Measurements from ENCODE around the gene MRPL54.
A peak's percentile ranks its signal among the peaks of the same experiment; 100 is the strongest.
"Not testable (repeated sequence)": the region's sequence is repeated elsewhere in the genome, so short reads cannot be mapped to it uniquely, and the experiment has no call there.

Gene MRPL54

DNA sequence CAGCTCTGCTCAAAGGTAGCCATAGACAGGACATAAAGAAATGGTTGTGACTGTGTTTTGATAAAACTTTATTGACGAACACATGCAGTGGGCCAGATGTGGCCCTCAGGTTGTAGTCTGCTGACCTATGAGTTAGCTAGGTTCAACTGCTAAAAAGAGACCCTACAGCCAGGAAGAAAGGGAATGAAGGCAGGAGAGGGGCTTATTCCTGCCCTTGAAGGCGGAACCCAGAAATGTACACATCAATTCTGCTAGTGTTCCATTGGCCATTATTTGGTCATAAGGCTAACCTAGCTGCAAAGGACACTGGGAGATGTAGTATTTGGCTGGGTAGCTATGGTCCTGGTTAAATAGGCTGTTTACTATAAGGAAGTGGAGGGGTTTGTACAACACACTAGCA, 19.0 kb upstream of the MRPL54 start:
- no peak for DNase-seq

DNA sequence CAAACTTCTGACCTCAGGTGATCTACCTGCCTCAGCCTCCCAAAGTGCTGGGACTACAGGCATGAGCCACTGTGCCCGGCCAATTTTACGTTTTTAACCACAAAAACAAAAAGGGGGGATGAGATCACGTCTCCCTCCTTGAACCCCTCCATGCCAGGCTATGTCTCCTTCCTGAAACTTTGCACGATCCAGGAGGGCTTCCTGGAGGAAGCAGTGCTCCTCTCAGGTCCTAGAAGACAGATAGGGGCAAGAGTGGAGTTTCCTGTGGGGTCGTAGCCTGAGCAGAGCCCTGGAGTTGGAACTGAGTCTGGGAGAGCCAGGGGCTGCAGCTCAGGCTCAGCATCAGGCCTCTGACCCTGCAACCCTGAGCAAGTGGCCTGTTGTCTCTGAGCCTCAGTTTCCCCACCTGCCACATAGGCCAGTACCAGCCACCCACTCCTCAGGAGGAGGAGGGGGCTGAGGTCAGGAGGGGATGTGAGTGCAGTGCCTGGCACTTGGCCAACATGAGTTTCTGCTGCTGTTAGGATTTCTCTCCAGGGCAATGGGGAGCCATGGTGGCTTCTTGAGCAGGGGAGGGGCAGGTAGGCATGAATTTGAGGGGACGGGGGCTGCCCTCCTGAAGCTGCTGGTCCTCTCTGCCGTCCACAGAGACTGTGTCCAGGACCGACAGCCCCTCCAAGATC, 17.0 kb upstream of the MRPL54 start:
- DNase-seq: no peak

DNA sequence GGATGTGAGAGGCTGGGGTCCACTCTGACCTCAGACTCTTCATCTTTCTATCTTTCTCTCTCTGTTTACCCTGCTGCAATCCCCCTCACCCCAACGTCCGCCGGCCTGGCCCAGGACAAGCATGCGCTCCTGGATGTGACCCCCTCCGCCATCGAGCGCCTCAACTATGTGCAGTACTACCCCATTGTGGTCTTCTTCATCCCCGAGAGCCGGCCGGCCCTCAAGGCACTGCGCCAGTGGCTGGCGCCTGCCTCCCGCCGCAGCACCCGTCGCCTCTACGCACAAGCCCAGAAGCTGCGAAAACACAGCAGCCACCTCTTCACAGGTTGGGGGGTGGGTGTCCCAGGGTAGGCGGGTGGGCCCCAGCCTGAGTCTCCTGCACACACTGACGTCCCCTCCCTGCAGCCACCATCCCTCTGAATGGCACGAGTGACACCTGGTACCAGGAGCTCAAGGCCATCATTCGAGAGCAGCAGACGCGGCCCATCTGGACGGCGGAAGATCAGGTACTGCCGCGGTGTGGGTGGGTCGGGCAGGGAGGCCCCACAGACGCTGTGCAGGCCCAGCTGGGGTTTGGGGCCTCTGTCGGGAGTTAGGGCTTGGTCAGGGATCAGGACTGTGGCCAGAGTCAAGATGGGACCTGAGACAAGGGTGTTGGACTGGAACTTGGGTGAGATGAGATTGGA, 16.0 kb upstream of the MRPL54 start:
- no peak for DNase-seq

DNA sequence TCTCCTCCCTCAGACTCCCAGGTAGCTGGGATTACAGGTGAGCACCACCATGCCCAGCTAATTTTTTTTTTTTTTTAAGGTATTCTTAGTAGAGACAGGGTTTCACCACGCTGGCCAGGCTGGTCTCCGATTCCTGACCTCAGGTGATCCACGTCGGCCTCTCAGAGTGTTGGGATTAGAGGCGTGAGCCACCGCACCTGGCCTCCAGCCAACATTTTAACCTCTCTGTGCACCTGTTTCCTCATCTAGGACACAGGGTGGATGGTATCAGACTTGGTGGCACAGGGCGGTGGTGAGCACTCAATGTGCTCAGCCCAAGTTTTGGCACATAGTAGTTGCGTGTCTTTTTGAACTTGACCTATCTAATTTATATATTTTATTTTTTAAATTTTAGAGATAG, 13.5 kb upstream of the MRPL54 start:
- no peak for DNase-seq

DNA sequence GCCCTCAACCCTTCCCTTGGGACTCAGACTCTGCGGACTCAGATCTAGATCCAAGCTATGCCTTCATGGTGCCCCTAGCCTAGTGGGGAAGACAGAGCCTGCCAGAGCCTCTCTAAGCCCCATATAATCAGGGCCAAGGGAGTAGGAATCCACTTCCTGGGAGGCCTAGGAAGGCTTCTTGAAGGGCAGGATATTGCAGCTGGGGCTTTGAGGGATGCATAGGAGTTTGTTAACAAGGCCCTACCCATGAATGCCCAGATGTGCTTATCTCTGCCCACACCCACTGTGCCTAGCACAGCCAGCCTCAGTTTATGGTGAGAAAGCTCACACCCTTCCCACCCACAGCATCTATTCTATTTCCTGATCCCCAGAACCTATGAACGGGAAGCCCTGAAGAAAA, 12.3 kb upstream of the MRPL54 start:
- no peak for DNase-seq

DNA sequence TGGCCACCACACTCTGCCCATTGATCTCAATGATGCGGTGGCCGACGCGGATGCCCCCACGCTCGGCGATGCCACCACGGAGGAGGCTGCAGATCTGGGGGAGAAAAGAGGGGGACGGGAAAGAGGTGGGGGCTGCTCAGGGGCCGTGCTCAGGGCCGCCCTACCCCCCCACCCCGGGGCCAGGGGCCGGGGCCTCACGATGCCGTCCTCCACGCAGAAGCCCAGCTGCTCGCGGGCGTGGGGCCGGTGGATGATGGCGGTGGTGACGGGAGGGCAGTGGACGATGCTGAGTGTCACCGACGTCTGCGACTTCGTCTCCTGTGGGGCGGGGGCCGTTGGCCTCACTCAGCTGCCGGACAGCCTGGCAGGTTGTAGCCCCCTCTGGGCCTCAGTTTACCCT, 11.2 kb upstream of the MRPL54 start:
- DNase-seq: no peak

DNA sequence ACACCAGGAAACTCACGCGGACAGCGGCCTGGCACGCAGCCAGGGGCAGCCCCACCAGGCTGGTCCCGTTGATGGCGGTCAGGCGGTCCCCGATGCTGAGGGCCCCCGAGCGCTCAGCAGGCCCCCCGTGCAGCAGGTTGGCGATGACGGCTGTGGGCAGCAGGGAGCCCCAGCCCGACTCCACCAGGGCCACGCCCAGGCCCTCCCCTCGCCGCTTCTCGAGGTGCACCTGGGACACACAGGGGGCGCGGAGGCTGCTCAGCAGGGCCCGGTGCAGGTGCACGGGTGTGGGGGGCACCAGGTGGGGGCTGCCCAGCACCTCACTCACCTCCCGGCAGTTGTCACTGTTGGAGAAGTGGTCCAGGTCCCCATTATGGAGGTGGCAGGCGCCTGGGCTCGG, 10.0 kb upstream of the MRPL54 start:
- no peak for DNase-seq

DNA sequence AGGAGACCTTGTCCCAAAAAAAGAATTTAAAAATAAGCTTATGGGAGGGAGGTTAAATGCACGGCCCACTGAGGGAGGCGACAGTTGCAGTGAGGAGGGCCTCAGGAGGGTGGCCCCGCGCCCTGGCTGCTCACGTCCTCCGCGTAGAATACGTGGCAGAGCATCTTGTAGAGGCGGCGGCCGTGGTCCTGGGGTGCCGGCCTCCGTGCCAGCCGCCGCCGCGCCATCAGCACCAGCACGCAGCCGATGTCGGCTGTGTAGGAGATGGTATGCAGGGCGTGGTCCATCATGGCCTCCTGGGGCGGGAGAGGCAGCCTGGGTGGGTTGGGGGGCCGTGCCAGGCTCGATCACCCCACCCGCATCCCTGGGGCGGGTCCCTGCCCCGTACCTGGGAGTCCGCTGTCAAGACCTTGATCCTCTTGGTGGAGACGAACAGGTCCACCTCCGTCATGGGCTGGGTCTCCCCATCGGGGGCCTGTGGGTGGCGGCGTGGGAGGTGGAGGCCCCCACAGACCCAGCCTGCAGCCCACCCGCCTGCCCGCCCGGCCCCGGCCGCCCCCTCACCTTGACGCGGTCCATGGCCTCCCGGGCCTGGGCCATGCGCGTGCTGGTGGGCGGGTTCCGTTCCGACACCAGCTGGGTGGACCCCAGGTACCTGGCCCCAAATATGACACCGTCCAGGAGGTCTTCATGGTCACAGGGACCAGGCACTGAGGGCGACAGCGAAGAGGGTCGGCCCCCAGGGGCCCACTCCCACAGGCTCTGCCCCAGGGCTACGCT, 8.7 kb upstream of the MRPL54 start:
- no peak for DNase-seq

DNA sequence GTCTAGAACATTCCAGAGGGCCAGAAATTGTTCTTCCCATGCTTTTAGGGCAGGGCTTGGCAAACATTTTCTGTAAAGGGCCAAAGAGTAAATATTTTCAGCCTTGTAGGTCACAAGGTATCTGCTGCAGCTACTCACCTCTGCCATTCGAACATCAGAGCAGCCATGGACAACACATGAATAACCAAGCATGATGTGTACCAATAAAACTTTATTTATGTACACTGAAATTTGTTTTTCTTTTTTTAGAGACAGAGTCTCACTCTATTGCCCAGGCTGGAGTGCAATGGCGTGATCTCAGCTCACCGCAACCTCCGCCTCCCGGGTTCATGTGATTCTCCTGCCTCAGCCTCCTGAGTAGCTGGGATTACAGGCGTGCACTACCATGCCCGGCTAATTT, 4.8 kb upstream of the MRPL54 start:
- not testable (repeated sequence) for DNase-seq

DNA sequence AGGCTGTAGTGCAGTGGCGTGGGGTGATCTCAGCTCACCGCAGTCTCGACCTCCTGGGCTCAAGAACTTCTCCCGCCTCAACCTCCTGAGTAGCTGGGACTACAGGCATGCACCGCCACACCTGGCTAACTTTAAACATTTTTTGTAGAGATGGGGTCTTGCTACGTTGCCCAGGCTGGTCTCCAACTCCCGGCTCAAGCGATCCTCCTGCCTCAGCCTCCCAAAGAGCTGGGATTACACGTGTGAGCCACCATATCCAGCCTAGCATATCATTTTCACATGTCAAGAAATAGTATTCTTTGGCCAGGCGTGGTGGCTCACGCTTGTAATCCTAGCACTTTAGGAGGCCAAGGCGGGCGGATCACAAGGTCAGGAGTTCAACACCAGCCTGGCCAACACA, 4.2 kb upstream of the MRPL54 start:
- DNase-seq: not testable (repeated sequence)

DNA sequence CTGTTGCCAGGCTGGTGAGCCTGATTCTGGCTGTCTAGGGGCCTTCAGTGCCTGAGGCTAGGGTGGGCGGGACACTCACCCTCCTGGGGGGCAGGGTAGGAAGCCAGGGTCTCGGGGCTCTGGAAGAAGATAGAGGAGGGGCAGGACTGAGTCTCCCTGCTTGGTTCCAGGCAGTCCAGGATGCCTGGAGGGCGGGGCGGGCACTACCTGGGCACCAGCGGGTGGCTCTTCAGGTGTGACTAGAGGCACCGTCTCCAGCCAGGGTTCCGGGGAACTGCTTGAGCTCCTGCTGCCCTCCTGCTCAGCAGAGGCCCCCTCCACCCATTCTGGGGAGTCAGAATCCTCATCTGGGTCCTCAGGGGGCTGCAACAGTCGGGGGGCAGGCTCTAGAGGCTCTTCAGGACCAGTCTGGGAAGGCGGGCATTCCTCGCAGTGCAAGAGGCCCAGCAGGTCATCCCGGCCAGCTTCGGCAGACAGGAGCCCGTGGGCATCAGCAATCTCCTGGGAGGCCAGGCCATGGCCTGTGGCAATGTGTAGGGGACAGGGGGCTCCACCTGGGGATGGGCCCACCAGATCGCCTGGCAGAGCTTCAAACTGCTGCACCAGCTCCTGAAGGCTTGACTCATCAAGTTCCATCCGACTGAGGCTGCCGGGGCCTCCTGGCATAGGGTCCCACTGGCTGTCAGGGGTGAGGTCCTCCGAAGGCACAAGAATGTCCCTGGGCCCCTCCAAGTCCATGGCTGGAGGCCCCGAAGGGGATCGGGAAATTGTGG, 2.8 kb upstream of the MRPL54 start:
- DNase-seq: no peak

DNA sequence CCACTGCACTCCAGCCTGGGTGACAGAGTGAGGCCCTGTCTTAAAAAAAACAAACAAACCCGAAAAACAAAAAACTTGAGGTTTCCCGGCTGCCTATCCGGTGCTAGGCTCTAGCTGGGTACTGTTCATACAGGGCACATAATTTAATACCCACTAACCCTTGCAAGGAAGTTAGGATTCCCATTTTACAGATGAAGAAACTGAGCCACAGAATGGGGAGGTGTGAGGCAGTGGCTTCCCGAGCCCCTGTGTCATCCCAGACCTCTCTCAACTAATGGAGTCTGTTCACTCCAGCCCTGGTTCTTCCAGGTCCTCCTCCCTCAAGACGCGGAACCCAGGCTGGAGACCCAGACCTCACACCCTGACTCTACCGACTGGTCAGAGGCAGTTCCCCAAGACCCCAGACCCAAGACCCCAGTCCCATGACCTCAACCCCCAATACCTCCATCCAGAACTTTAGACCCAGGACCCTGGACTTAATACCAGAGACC, 1.6 kb upstream of the MRPL54 start:
- no peak for DNase-seq

DNA sequence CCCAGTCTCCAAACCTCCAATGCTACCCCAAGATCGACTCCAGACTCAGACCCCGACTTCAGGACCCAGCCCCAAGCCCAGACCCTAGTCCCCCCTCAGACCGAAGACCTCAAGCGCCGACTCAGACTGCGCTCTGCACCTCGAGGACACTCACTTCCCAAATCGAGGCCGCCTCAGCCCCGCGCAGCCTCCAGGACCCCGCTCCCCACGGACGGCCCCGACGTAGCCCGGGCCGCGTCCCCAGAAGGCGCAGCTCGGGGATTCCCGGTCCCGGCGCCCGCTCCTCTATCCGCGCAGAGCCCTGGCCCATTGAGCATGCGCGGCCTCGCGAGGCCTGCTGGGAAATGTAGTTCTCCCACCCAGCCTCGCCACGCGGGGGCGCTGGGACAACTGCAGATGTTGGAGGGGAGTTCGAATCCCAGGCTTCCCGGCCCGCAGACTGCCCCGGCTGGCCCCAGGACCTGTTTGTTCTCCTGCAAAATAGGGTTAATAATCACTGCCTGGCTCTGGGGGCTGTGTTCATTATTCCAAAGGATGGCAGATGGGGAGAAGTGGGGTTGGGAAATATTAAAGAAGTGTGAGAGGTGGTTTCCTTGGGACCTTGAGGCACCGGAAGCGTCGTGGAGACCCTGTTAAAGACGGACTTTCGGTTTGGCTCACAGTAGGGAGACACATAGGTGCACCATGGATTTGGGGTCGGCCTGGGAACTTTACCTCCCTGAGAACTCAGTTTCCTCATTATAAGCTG, 926 bp upstream of the MRPL54 start, which contains the start of gene APBA3:
Gene APBA3 (minus strand): TSS at position 311 of the 748 bp plus-strand sequence. CDS start 1,428 bp downstream, outside the sequence.
- DNase-seq: peak; percentile 34

DNA sequence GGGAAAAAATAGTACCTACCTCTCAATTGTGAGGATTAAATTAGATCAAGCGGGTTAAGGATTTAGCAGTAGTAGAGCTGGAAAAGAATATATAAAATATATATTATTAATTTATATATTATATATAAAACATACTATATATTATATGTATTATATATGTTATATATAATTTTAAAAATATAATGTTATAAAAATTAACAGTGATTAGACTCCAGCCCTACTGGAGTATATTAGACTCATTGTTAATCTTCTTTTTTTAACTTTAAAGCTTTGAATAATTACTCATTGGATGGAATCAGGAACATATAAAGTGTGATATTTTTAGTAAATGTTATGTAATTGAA, 380 bp upstream of the MRPL54 start:
- no peak for DNase-seq

DNA sequence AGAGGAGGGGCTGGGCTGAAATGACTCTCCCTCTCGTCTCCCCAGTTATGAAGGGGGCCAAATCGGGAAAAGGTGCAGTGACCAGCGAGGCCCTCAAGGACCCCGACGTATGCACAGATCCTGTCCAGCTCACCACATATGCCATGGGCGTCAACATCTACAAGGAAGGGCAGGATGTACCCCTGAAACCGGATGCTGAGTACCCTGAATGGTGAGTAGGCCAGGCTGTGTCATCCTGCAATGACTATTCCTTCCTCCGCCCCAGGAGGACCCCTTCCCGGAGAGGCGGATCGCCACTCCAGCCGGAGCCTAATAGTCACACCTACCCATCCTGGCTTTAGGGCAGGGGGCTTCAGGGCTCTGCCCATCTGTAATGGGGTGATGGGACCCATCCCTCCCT, 2.6 kb downstream of the MRPL54 start:
- no peak for DNase-seq

DNA sequence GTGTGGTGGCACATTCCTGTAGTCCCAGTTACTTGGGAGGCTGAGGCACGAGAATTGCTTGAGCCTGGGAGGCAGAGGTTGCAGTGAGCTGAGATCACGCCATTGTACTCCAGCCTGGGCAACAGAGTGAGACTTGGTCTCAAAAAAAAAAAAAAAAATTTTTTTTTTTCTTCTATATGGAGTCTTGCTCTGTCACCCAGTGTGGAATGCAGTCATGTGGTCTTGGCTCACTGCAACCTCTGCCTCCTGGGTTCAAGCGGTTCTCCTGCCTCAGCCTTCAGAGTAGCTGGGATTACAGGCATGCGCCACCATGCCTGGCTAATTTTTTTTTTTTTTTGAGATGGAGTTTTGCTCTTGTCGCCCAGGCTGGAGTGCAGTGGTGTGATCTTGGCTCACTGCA, 3.3 kb downstream of the MRPL54 start:
- not testable (repeated sequence) for DNase-seq

DNA sequence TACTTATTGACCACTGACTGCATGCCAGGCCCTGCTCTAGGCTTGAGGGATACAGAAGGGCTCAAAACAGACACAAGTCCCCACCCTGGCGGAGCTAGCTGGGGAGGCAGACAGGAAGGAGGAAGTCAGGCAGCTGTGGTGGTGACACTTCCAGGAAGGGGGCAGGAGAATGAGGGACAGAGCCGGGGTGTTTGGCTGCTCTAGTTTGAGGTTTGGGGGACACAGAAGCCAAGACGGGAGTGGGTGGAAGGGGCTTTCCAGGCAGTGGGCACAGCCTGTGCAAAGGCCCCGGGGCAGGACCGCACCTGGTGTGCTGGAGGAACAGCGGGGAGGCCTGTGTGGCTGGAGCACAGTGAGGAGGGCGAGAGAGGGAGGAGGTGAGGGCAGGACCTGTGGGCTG, 4.0 kb downstream of the MRPL54 start:
- DNase-seq: no peak

DNA sequence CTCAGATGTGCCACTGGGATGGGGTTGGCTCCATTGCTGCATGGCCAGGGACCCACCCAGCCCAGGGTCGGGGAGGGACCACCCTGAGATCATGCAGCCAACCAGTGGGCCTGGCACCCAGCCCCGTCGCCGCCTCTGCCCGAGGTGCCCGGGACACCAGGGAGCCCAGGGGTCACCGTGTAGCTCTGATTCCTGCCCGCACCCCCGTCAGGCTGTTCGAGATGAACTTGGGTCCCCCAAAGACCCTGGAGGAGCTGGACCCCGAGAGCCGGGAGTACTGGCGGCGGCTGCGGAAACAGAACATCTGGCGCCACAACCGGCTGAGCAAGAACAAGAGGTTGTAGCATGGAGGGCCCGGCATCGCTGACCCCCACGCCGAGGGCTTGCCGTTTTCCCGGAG, 4.6 kb downstream of the MRPL54 start:
- no peak for DNase-seq

DNA sequence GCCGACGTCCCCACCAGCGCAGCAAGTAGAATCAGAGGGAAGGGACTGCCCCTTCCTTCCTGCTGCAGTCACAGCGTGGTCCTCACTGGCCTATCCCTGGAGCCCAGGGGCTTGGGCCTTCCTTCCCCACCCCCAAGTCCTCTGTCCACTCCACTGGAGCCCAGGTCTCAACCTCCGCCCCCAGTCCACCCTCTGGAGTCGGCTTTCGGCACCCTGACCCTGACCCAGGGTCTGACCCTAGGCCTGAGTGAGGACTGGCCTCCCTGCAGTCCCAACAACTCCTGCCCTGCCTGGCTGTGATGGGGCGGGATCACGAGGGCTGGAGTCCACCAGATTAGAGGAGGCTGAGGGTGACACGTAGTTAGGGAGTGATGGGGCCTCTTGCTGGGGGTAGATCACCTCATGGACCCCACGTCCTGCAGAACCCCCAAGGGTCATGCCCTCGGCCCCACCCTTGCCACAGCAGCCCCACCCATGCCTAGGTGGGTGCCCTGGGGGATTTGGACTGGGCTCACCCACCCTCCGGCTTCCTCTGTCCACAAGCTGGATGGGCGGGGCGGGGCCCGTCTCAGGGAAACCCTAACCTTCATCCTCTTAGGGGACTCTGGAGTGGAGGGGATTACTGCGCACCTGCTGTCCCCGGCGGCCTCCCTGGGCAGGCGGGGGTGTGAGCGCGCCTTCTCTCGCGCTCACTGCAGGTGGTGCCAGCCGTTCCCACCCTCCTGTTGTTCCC, 5.7 kb downstream of the MRPL54 start:
- no peak for DNase-seq

DNA sequence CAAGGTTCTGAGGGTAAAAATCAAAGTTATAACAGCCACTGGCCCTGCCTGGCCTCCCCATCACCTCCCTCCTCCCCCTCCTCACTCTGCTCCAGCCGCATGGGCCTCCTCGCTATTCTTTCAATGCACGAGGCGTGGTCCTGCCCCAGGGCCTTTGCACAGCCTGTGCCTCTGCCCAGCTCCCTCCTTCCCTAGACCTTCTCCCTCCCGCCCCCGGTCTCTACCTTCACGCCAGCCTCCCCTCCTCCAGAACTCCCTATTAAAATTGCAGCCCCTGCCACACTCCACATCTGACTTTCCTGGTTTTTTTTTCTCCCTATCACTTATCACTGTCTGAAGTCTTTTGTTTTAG, 6.2 kb downstream of the MRPL54 start:
- no peak for DNase-seq

DNA sequence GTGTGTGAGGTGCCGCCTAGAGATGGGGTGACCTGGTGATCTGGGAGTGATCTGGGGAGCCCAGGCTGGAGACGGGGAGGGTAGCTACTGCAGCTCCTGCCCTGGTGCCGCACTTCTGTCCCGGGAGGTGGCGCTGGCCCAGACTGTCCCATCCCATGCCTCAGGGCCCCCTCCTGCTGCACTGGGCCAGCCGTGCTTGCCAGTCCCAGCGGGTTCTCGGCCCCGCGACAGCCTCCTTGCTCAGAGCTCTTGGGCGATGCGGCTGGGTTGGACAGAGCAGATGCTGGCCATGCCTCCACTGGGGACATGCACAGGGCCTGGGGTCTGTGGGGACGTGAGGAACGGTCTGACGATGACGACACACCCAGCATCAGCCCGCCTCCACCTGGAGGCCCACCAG, 7.0 kb downstream of the MRPL54 start:
- DNase-seq: no peak
